Fibroblast of upper back skin (primary cell): Measurements from ENCODE around the gene LRMDA.
"Not testable (repeated sequence)": the region's sequence is repeated elsewhere in the genome, so short reads cannot be mapped to it uniquely, and the experiment has no call there.

ENCODE experiments used
- DNase-seq: peaks from one replicate; pipeline ENCODE4 v3.0.0-alpha.2; 2013

The LRMDA gene

DNA sequence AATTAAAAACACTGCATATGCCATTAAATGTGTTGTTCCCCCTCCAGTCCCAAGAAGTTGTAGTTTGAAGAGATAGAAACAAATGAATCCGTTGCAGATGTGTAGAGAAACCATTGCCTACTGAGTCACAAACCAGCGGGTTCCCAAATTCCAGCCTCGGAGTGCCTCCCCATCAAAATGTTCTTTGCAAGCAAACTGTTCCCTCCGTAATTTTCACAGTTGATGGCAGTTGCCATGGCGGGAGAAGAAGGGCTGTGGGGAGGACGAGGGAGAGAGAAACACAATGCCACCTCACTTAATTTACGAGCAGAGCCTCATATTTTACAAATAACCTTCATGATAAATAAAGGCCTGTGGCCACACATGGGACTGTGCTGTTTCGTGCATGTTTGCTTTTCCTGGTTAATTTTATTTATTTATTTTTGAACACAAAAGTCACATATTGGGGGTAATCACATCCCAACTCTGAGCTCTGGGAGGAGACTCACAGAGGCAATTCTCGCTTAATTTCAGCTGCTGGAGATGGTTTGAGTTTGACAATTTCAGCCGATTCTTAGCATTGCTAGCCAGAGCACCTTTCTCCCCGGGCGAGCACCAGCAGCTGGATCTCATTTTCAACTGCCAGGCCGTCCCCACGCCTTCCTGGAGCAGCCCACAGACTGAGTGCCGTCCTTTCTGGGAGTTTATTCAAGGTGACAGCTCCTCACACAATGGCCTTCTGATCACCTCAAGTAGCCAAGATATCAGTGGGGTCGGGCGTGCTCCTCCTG is 1122.0 kb downstream of the LRMDA start:
- DNase-seq = peak; percentile 36

DNA sequence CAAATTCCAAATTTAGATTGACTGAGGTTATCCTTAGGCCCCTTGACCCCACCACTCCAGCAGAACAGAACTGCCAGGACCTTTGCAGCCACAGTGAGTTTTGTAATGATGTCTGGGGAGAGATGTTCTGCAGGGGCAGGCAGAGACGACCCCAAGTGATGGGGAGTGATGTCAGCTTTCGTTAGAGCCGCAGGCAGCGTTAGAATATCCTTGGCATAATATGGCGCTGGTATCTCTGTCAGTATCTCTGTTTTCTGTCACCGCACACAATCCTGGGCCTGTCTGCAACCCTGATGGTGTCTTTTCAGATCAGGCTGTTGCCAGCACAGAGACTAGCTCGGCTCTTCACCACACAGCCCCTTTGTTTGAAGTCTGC is 1122.6 kb downstream of the LRMDA start:
- DNase-seq = no peak

DNA sequence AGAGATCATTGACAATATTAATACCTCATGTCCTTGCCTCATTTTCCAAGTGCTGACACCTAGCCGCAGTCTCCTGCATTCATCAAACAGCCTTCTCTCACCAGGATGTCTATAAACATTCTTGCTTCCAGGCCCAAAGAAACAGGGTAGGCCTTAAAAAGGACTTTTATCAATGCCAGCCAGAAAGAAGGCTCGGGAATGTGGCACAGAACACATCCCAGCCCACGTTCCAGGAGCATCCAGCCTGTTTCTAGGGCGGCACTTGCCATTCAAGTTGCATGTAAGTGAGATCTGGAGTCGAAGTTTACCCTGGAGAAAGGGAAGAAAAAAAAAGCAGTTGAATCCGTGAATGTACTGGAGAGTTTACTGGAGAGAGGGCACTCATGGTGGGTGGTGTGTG is 1123.1 kb downstream of the LRMDA start:
- DNase-seq = no peak

DNA sequence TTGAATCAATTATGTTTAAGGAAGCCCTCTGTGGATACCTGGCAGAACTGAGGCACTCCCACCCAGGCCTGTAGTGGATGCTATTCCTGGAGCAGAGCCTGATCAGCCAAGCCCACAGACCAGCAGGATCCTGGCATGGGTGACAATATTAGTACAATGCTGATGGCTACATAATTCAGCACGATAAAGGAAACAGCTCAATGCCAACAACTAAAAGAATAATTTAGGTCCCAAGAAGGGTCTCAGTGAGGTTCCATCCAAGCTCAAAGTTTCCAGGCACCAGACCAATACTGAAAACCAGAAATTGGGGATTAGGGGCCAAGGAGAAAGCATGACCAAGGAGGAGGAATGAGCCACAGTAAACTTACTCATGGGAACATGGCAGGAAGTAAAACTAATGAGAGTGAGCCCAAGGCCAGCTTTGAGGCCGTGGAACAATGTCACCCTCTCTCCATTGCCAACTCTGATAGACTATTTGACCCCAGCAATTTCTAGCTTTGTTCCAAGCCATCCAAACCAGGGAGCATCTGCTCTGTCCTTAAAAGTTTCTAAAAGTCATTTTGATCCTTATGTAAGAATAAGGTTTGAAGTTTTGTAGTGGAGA is 1123.7 kb downstream of the LRMDA start:
- no peak for DNase-seq

- no peak for DNase-seq
Measured at GRCh38 chr10:76557366-76557765, 1125.9 kb downstream of the LRMDA start.

DNA sequence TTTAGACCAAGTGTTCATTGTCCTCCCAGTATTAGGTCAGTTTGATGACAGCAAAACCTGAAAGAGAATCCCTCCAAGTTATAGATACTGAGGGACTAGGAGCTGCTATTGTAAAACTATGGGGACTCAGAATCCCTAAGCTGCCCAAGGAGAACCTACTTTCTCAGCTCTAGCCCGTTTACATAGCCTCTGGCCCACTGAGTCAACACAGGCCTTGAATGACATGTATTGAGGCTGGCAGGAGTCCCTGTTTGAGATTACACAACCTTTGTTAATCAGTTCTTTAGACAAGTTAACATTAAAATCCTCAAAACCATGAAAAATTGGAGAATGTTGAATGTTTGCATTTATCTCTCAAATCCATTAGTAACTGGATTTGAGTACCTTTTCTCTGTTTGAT is 1127.2 kb downstream of the LRMDA start:
- peak; percentile 76 for DNase-seq

- DNase-seq = peak; percentile 69
Measured at GRCh38 chr10:76558996-76559891, 1127.8 kb downstream of the LRMDA start.

- DNase-seq = no peak
Measured at GRCh38 chr10:76559892-76560220, 1128.4 kb downstream of the LRMDA start.

GRCh38 chr10:76560338-76560737 is 1128.9 kb downstream of the LRMDA start:
- no peak for DNase-seq

GRCh38 chr10:76563286-76563685 is 1131.9 kb downstream of the LRMDA start:
- DNase-seq = no peak

- no peak for DNase-seq
Measured at GRCh38 chr10:76572021-76572420, 1140.6 kb downstream of the LRMDA start.

- peak; percentile 81 for DNase-seq
Measured at GRCh38 chr10:76576276-76576962, 1145.0 kb downstream of the LRMDA start.

DNA sequence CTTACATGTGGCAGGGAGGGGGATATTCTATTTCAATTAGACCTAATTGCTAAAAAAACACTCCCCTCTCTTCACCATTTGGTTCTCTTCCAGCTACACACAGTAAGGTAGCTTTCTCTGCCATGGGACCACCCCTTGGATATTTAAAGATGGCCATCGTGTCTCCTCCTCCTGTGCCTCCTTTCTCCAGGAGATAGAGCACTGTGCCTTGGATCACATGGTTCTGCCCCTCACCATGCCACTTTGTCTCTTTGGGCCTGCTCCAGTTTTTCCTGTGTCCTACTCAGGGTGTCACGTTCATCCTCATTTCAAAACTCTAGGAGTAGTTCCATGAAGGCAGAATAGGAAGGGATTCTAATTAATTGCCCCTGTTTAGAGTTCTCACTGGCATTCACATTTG is 1146.0 kb downstream of the LRMDA start:
- no peak for DNase-seq

- peak; percentile 16 for DNase-seq
Measured at GRCh38 chr10:76581506-76582256, 1150.3 kb downstream of the LRMDA start.

DNA sequence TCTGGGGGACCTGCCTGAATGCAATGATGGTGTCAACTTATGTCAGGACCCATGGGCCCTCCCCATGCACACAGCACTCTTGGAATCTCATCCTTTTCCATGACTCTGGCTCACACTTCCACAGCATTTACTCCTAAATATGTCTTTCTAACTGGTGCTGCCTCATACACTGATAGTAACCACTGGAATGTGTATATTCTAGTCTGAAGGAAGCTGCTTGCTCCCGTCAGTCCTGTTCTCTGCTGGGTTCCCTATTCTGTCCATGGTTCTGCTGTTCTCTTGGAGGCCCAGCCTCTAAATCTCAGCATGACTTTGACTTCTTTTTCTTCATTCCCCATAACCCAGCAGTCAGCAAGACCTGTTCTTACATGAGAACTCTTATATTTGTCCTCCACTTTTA is 1151.1 kb downstream of the LRMDA start:
- peak; percentile 52 for DNase-seq

GRCh38 chr10:76583711-76584161 is 1152.3 kb downstream of the LRMDA start:
- peak; percentile 94 for DNase-seq

GRCh38 chr10:76584466-76584865 is 1153.0 kb downstream of the LRMDA start:
- DNase-seq = not testable (repeated sequence)
